GM12878 (cell line): ENCODE results near the gene CNN2. TPM values are rescaled to one million over a fixed set of nuclear protein-coding genes. Genes with fewer than 3 reads are reported as not detected.
A peak's percentile ranks its signal among the peaks of the same experiment; 100 is the strongest.

Experiments used
- ATAC-seq: fragments of 200-7000 bp; cut with Tn5 transposase; 3 replicates; pipeline ENCODE4 v1.9.1; 2020; ENCODE audit warnings: mild to moderate bottlenecking, moderate library complexity
- BruUV-seq: library from RNA; stranded (reverse); fragments of 400-500 nt; replicated peaks from 2 replicates; lab custom pipeline; 2021; lab: Mats Ljungman, UMichigan
- CTCF ChIA-PET: fragments of 300-600 bp; sonication (Branson Sonifier 250); formaldehyde crosslinking; extraction: SDS; loops from one replicate; lab custom pipeline; 2021; ENCODE audit warnings: inconsistent platforms; lab: Yijun Ruan, JAX
- POLR2A ChIA-PET: fragments of 350-600 bp; formaldehyde crosslinking; extraction: SDS; loops from one replicate; lab custom pipeline; 2021; ENCODE audit warnings: inconsistent platforms; lab: Charles Lee
- RAD21 ChIA-PET: fragments of 300-600 bp; sonication (Branson Sonifier 250); formaldehyde crosslinking; loops from one replicate; lab custom pipeline; 2023; ENCODE audit warnings: antibody characterized with exemption; ENCODE audit not compliant: unreplicated experiment; lab: Charles Lee
- SMC1A ChIA-PET: fragments of 300-600 bp; sonication (Branson Sonifier 250); formaldehyde crosslinking; loops from one replicate; lab custom pipeline; 2023; ENCODE audit not compliant: unreplicated experiment, uncharacterized antibody; lab: Charles Lee
- DNase-seq: peaks from one replicate; pipeline ENCODE4 v3.0.0-alpha.2; 2011; ENCODE audit warnings: low read depth, low spot score
- FAIRE-seq: peaks from 3 replicates; lab custom pipeline; 2011; peaks lifted over from hg19 to GRCh38; lab: Jason Lieb, UNC
- H2AFZ ChIP-seq: 2 replicates; pipeline ENCODE4 v1.6.0; 2011; ENCODE audit warnings: low read depth, low read length, control low read depth; ENCODE audit not compliant: control insufficient read depth
- H3K27ac ChIP-seq: 2 replicates; pipeline ENCODE4 v1.5.1; 2011; ENCODE audit warnings: control low read depth; ENCODE audit not compliant: control insufficient read depth, insufficient read depth
- H3K27me3 ChIP-seq, 2 experiments: replicated peaks in 1 of 2; 2 replicates each; pipeline versions ENCODE4 v1.6.0 to v1.6.1; 2011; ENCODE audit warnings: low read length in 1 of 2; ENCODE audit not compliant: control insufficient read depth in 2 of 2, insufficient read depth in 2 of 2
- H3K36me3 ChIP-seq, 2 experiments: 2 replicates each; pipeline ENCODE4 v1.5.1; 2011; ENCODE audit warnings: low read length in 1 of 2; ENCODE audit not compliant: control insufficient read depth in 2 of 2, insufficient read depth in 2 of 2
- H3K4me1 ChIP-seq: 2 replicates; pipeline ENCODE4 v1.6.1; 2011; ENCODE audit warnings: mild to moderate bottlenecking, low read length, moderate library complexity, mixed read lengths; ENCODE audit not compliant: control insufficient read depth, insufficient read depth
- H3K4me2 ChIP-seq: 2 replicates; pipeline ENCODE4 v1.6.0; 2011; ENCODE audit warnings: control low read depth; ENCODE audit not compliant: control insufficient read depth, insufficient read depth
- H3K4me3 ChIP-seq: fragments of 200-600 bp; sonication (generic); 2 replicates; pipeline ENCODE4 v1.5.1; 2016
- H3K79me2 ChIP-seq: 2 replicates; pipeline ENCODE4 v1.6.0; 2011; ENCODE audit warnings: low read length; ENCODE audit not compliant: control insufficient read depth, insufficient read depth
- H3K9ac ChIP-seq: 2 replicates; pipeline ENCODE4 v1.8.0; 2011; ENCODE audit warnings: low read length, control low read depth, mixed read lengths; ENCODE audit not compliant: control insufficient read depth, insufficient read depth
- H3K9me3 ChIP-seq: replicated peaks from 3 replicates; pipeline ENCODE4 v1.5.1; 2011; ENCODE audit warnings: mild to moderate bottlenecking, low read length; ENCODE audit not compliant: control insufficient read depth, insufficient read depth
- H4K20me1 ChIP-seq: 2 replicates; pipeline ENCODE4 v1.6.0; 2011; ENCODE audit not compliant: control insufficient read depth, insufficient read depth
- POLR2A ChIP-seq: IDR thresholded peaks from 2 replicates; pipeline ENCODE4 v1.6.1; 2011; ENCODE audit warnings: low read depth, mild to moderate bottlenecking, low read length
- RBBP5 ChIP-seq: fragments of 200-600 bp; sonication (generic); conservative IDR thresholded peaks from 2 replicates; pipeline ENCODE4 v1.6.1; 2016
- ZNF207 ChIP-seq: fragments of 450-650 bp; IDR thresholded peaks from 2 replicates; pipeline ENCODE4 v1.6.1; 2014; ENCODE audit warnings: antibody characterized with exemption, mild to moderate bottlenecking, borderline replicate concordance
- WGBS: methylation state at CpG from one replicate; pipeline ENCODE4 v1.1.6; 2016; ENCODE audit warnings: low lambda C conversion rate; ENCODE audit not compliant: insufficient replicate concordance, insufficient coverage; ENCODE audit errors: missing lambda C conversion rate; 5-methylcytosine and 5-hydroxymethylcytosine counted together
- in situ Hi-C: fragments of 300-500 bp; cut with MboI; formaldehyde crosslinking; loops from 9 replicates; pipeline ENCODE4 v1.14.3; 2018; ENCODE audit warnings: mixed read lengths
- intact Hi-C: fragments of 100-400 bp; cut with micrococcal nuclease; formaldehyde crosslinking; loops from one replicate; pipeline ENCODE4 v1.14.2; 2022; ENCODE audit not compliant: unreplicated experiment
- polyA plus RNA-seq, 11 experiments: library from polyadenylated mRNA; depleted of rRNA in 4 of 11; unstranded in 6 of 11; stranded (reverse) in 5 of 11; fragments of >200 nt; fragmentation: Nextera tagmentation in 4 of 11; fragmentation: Illumina TruSeq in 1 of 11; extraction: Ambion mirVana in 4 of 11; extraction: Trizol in 1 of 11; gene quantifications; 1 replicate in 1 of 11; 2 replicates in 10 of 11; pipeline versions ENCODE4 v1.2.1 to v1.2.3, GENCODE V29; 2011 to 2016; ENCODE audit warnings: inconsistent platforms in 2 of 11, missing spikeins in 2 of 11, low read depth in 1 of 11
- total RNA-seq, 4 experiments: library from RNA; depleted of rRNA in 3 of 4; stranded (reverse); fragments of >200 nt in 3 of 4; fragmentation: Illumina TruSeq in 1 of 4; extraction: Trizol in 1 of 4; gene quantifications; 2 replicates each; pipeline versions ENCODE4 v1.2.1 to v1.2.3, GENCODE V29; 2013 to 2021

Gene CNN2
- total and polyA plus RNA-seq, 10 of the 15 experiments (the other 5 are each of a cell fraction or from before 2014, with no cell fraction given): 34.7 to 311 (median 172) TPM

DNA sequence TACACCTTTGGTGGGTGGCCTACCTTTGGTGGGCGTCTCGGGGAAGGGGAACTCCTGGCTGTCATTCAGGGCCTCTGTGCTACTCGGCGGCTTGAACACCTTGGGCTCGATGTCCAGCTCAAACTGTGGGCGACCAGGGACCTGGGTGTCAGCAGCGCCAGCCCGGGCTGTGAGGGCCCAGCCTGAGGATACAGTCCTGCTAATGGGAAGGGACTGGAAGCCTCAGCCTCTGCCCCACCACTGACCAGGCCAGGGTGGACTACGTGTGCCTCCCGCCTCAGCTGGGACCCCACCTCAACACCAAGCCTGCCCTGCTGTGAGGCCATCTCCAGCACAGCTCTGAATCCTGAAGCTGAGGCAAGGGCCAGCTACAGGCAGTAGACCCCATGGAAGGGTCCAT is 13.2 kb upstream of the CNN2 start:
- Histone ChIP-seq H4K20me1 (peaks cover 4% of the 10 kb centered on the region; the same call in 1 of the 2 replicates), H3K79me2 (peaks cover 38% of the 10 kb centered on the region)

DNA sequence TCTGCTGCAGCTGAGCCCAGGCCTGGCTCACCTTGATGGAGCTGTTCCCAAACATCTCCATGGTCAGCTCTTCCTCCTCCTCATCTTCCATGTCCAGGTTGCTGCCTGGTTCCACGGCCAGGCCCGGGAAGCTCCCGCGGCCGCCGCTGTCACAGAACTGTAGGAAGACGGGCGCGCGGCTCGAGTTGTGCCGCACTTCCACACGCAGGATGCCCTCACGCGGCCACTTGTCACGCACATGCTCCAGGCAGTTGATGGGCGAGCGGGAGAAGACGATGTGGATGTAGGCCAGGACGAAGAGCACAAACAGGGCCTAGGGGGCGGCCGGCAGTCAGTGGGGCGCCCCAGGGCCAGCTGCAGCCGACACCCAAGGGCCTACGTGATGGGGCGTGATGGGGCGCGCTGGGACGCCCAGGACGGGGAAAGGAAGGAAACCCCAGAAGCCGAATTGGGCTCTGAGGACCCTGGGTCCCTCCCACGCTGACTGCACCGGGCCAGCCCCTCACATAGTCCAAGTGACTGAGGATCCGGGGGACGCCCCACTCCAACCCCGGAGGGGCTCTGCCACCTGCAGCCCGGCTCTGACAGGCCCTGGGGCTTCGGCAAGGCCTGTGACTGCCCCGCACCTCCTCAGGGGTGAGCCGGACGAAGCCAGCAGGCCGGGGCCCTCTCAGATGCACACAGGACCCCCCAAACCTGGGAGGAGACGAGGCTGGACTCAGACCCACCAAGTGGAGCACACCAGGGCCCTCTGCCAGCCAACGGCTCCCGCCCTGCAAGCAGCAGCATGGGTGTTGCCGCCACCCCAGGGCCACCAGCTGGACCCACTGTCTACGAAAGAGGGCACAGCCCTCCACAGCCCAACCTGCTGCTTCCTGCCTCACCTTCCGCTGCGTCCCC is 12.0 kb upstream of the CNN2 start:
- Histone ChIP-seq H3K4me3 (no peak overlapping the region), H3K9me3 (no peaks in the 10 kb centered on the region), H3K4me2 (no peak overlapping the region), H2AFZ (no peak overlapping the region), H4K20me1 (peaks cover 6% of the 10 kb centered on the region; the same call in 1 of the 2 replicates), H3K36me3 (peaks cover 3 to 37% of the 10 kb centered on the region in 2 experiments; a peak in 3 of 4 replicates), H3K27me3 (no peaks in the 10 kb centered on the region), H3K9ac (no peak overlapping the region), H3K27ac (no peak overlapping the region), H3K4me1 (peaks cover 31% of the 10 kb centered on the region), H3K79me2 (peaks cover 50% of the 10 kb centered on the region)
- ChIA-PET RAD21 (no interaction called here), CTCF (interaction anchor here (1.5 kb wide), 1 partner anchor 30 kb away, joined by 4 read pairs; the partner anchor contains the start of gene WDR18), SMC1A (no interaction called here), POLR2A (no interaction called here)
- TF ChIP-seq POLR2A: peak; percentile 2; the same call in 1 of the 2 replicates
- no peak for TF ChIP-seq ZNF207
- intact Hi-C loops (no loop called here), in situ Hi-C loops (no loop called here)
- no TSS peak for BruUV-seq
- DNase-seq: no peak
- FAIRE-seq: no peak
- ATAC-seq: no peak
- WGBS: 89% methylated on average over 40 of the region's 49 CpGs

More for the DNA sequence above, 13.2 kb upstream of the CNN2 start:
- Histone ChIP-seq H3K4me1 (peaks cover 24% of the 10 kb centered on the region), H3K36me3 (peaks cover 3 to 39% of the 10 kb centered on the region in 2 experiments; a peak in 3 of 4 replicates), H3K9me3 (no peaks in the 10 kb centered on the region), H3K9ac (no peak overlapping the region), H3K27me3 (no peaks in the 10 kb centered on the region), H3K4me3 (no peak overlapping the region), H3K27ac (no peak overlapping the region), H3K4me2 (no peak overlapping the region), H2AFZ (no peak overlapping the region)
- BruUV-seq: no TSS peak
- no peak for ATAC-seq
- TF ChIP-seq POLR2A (peak; percentile 52), RBBP5 (no peak)
- intact Hi-C loops: no loop called here
- ChIA-PET RAD21 (no interaction called here), POLR2A (no interaction called here), SMC1A (no interaction called here), CTCF (interaction anchor here (1.5 kb wide), 1 partner anchor 29 kb away, joined by 4 read pairs; the partner anchor contains the start of gene WDR18)
- 90% methylated on average over 10 of the region's 10 CpGs for WGBS
- in situ Hi-C loops: no loop called here
- no peak for DNase-seq
- FAIRE-seq: no peak
